HepG2 (cell line): Measurements from ENCODE around the gene GALP. TPM values are rescaled to one million over a fixed set of nuclear protein-coding genes. Genes with fewer than 3 reads are reported as not detected.
A peak's percentile ranks its signal among the peaks of the same experiment; 100 is the strongest.

ENCODE experiments used
- ADNP ChIP-seq: sonication (generic); formaldehyde crosslinking; IDR thresholded peaks from 2 replicates; pipeline ENCODE4 v1.4.0; 2020; ENCODE audit warnings: missing genetic modification reagents
- DR1 ChIP-seq: sonication (generic); formaldehyde crosslinking; IDR thresholded peaks from 2 replicates; pipeline ENCODE4 v1.8.0; 2021; ENCODE audit warnings: mild to moderate bottlenecking, missing genetic modification reagents, inconsistent platforms
- EP300 ChIP-seq, 3 experiments: sonication (generic) in 1 of 3; formaldehyde crosslinking in 1 of 3; IDR thresholded peaks; 2 replicates each; pipeline versions ENCODE4 v1.5.1 to v1.6.1; 2011 to 2020; ENCODE audit warnings: low read depth in 2 of 3, low read length in 2 of 3, borderline replicate concordance in 1 of 3, improper control_type of control experiment in 1 of 3, mild to moderate bottlenecking in 1 of 3, missing genetic modification reagents in 1 of 3, moderate library complexity in 1 of 3
- JUN ChIP-seq: sonication (generic); formaldehyde crosslinking; IDR thresholded peaks from 2 replicates; pipeline ENCODE4 v1.4.0; 2020; ENCODE audit warnings: mild to moderate bottlenecking, missing genetic modification reagents
- MXD1 ChIP-seq: sonication (generic); formaldehyde crosslinking; IDR thresholded peaks from 2 replicates; pipeline ENCODE4 v1.4.0; 2020; ENCODE audit warnings: mild to moderate bottlenecking, missing genetic modification reagents
- NR1H2 ChIP-seq: sonication (generic); formaldehyde crosslinking; IDR thresholded peaks from 2 replicates; pipeline ENCODE4 v1.8.1; 2022; ENCODE audit warnings: low read depth, missing genetic modification reagents, borderline replicate concordance
- RBFOX2 ChIP-seq: fragments of 200-400 bp; formaldehyde crosslinking; IDR thresholded peaks from 2 replicates; pipeline ENCODE4 v1.6.1; 2017; ENCODE audit warnings: low read depth, mild to moderate bottlenecking, low read length
- RERE ChIP-seq: IDR thresholded peaks from 2 replicates; pipeline ENCODE4 v1.6.1; 2016; ENCODE audit warnings: low read depth, missing genetic modification reagents, missing compliant biosample characterization
- SCMH1 ChIP-seq: sonication (generic); formaldehyde crosslinking; IDR thresholded peaks from 2 replicates; pipeline ENCODE4 v1.9.0; 2021; ENCODE audit warnings: missing genetic modification reagents, mild to moderate bottlenecking, borderline replicate concordance
- TRIM24 ChIP-seq: sonication (generic); formaldehyde crosslinking; IDR thresholded peaks from 2 replicates; pipeline ENCODE4 v1.8.0; 2022; ENCODE audit warnings: mild to moderate bottlenecking, missing genetic modification reagents
- YEATS2 ChIP-seq: sonication (generic); formaldehyde crosslinking; IDR thresholded peaks from 2 replicates; pipeline ENCODE4 v1.4.0; 2020; ENCODE audit warnings: missing genetic modification reagents, borderline replicate concordance
- ZBTB42 ChIP-seq: sonication (generic); formaldehyde crosslinking; IDR thresholded peaks from 2 replicates; pipeline ENCODE4 v1.5.0; 2020; ENCODE audit warnings: mild to moderate bottlenecking, missing genetic modification reagents
- ZNF343 ChIP-seq: sonication (generic); formaldehyde crosslinking; IDR thresholded peaks from 2 replicates; pipeline ENCODE4 v1.4.0; 2020; ENCODE audit warnings: mild to moderate bottlenecking, missing genetic modification reagents
- ZNF350 ChIP-seq: sonication (generic); formaldehyde crosslinking; IDR thresholded peaks from 2 replicates; pipeline ENCODE4 v1.4.0; 2020; ENCODE audit warnings: mild to moderate bottlenecking, low read depth, missing genetic modification reagents, borderline replicate concordance
- ZNF619 ChIP-seq: sonication (generic); formaldehyde crosslinking; IDR thresholded peaks from 2 replicates; pipeline ENCODE4 v1.4.0; 2020; ENCODE audit warnings: mild to moderate bottlenecking, missing genetic modification reagents
- ZNF839 ChIP-seq: sonication (generic); formaldehyde crosslinking; IDR thresholded peaks from 2 replicates; pipeline ENCODE4 v1.4.0; 2020; ENCODE audit warnings: missing genetic modification reagents, mild to moderate bottlenecking, borderline replicate concordance
- ZSCAN31 ChIP-seq: sonication (generic); formaldehyde crosslinking; IDR thresholded peaks from 2 replicates; pipeline ENCODE4 v1.5.0; 2020; ENCODE audit warnings: low read depth, mild to moderate bottlenecking, missing genetic modification reagents
- polyA plus RNA-seq, 8 experiments: library from polyadenylated mRNA; depleted of rRNA in 3 of 8; stranded (reverse) in 7 of 8; unstranded in 1 of 8; fragments of >200 nt; fragmentation: Illumina TruSeq in 4 of 8; extraction: Trizol in 4 of 8; gene quantifications; 2 replicates each; pipeline versions ENCODE4 v1.2.1 to v1.2.3, GENCODE V29; 2011 to 2016; ENCODE audit warnings: low read depth in 4 of 8, missing spikeins in 1 of 8, mixed read lengths in 1 of 8; ENCODE audit not compliant: insufficient read depth in 1 of 8
- total RNA-seq, 5 experiments: library from RNA; depleted of rRNA; stranded (reverse); fragments of >200 nt; fragmentation: Illumina TruSeq; extraction: Trizol; gene quantifications; 2 replicates each; pipeline ENCODE4 v1.2.3, GENCODE V29; 2016; ENCODE audit warnings: low read depth in 1 of 5
- TF ChIP-seq, protein P1 (sequence below): IDR thresholded peaks from 2 replicates; pipeline ENCODE4 v1.4.0; 2020; ENCODE audit warnings: mild to moderate bottlenecking, missing genetic modification reagents
- TF ChIP-seq, protein P2 (sequence below): sonication (generic); formaldehyde crosslinking; IDR thresholded peaks from 2 replicates; pipeline ENCODE4 v1.4.0; 2020; ENCODE audit warnings: missing genetic modification reagents, low read depth, mild to moderate bottlenecking, borderline replicate concordance

Gene GALP
- total and polyA plus RNA-seq, 2 of the 13 experiments (the other 11 are each of a cell fraction or from before 2014, with no cell fraction given): not detected

- TF ChIP-seq RERE (CRISPR knock-in tag) (no peak), TRIM24 (CRISPR knock-in tag) (no peak), ZNF839 (CRISPR knock-in tag) (no peak), ZNF619 (CRISPR knock-in tag) (0 out of 2 replicates have a peak, but pooled peaks have one; percentile 80), YEATS2 (CRISPR knock-in tag) (peak; percentile 71; the same call in 1 of the 2 replicates), ZNF350 (CRISPR knock-in tag) (peak; percentile 42; the same call in 1 of the 2 replicates), DR1 (CRISPR knock-in tag) (no peak), ZBTB42 (CRISPR knock-in tag) (no peak), MXD1 (CRISPR knock-in tag) (0 out of 2 replicates have a peak, but pooled peaks have one; percentile 29), JUN (peak; percentile 57; the same call in 1 of the 2 replicates), ZSCAN31 (CRISPR knock-in tag) (no peak), NR1H2 (CRISPR knock-in tag) (no peak), ADNP (CRISPR knock-in tag) (no peak), RBFOX2 (no peak), EP300 (IDR thresholded peaks at IDR 0.05; ENCODE audit: low read depth in 2 of 2, low read length in 2 of 2) (0 out of 4 replicates have a peak, but pooled peaks of 1 of the 2 experiments have one; percentile 22), EP300 (CRISPR knock-in tag; IDR thresholded peaks at IDR 0.05; ENCODE audit: borderline replicate concordance) (peak; percentile 62; the same call in 1 of the 2 replicates), ZNF343 (CRISPR knock-in tag) (no peak), SCMH1 (CRISPR knock-in tag) (no peak)
- TF ChIP-seq, protein P1, sequence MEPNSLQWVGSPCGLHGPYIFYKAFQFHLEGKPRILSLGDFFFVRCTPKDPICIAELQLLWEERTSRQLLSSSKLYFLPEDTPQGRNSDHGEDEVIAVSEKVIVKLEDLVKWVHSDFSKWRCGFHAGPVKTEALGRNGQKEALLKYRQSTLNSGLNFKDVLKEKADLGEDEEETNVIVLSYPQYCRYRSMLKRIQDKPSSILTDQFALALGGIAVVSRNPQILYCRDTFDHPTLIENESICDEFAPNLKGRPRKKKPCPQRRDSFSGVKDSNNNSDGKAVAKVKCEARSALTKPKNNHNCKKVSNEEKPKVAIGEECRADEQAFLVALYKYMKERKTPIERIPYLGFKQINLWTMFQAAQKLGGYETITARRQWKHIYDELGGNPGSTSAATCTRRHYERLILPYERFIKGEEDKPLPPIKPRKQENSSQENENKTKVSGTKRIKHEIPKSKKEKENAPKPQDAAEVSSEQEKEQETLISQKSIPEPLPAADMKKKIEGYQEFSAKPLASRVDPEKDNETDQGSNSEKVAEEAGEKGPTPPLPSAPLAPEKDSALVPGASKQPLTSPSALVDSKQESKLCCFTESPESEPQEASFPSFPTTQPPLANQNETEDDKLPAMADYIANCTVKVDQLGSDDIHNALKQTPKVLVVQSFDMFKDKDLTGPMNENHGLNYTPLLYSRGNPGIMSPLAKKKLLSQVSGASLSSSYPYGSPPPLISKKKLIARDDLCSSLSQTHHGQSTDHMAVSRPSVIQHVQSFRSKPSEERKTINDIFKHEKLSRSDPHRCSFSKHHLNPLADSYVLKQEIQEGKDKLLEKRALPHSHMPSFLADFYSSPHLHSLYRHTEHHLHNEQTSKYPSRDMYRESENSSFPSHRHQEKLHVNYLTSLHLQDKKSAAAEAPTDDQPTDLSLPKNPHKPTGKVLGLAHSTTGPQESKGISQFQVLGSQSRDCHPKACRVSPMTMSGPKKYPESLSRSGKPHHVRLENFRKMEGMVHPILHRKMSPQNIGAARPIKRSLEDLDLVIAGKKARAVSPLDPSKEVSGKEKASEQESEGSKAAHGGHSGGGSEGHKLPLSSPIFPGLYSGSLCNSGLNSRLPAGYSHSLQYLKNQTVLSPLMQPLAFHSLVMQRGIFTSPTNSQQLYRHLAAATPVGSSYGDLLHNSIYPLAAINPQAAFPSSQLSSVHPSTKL (CRISPR knock-in tag): peak; percentile 80
- TF ChIP-seq, protein P2, sequence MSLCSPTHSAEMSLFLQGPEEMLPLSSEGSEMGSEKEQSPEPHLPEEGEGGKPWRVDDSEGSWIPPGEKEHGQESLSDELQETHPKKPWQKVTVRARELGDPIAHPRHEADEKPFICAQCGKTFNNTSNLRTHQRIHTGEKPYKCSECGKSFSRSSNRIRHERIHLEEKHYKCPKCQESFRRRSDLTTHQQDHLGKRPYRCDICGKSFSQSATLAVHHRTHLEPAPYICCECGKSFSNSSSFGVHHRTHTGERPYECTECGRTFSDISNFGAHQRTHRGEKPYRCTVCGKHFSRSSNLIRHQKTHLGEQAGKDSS (CRISPR knock-in tag): peak; percentile 78; the same call in 1 of the 2 replicates
These were observed 5.5 kb upstream of the GALP start (continued) for GRCh38 chr19:56170261-56170660.
